ENCODE measurements around the gene KLHL10. TPM values are rescaled to one million over a fixed set of nuclear protein-coding genes. Genes with fewer than 3 reads are reported as not detected.

The KLHL10 gene
- total RNA-seq, 1 experiment from 2014 or later, result not detected

- ChIA-PET CTCF (interaction anchor here (0.5 to 4.4 kb wide), 5 partner anchors 7 to 71 kb away, joined by 3 to 45 read pairs (median 7); partner anchors contain the start of genes JUP, KLHL11 and P3H4), POLR2A (interaction anchor here (0.5 to 2.5 kb wide), 9 partner anchors 8 to 209 kb away, joined by 3 to 44 read pairs (median 4); partner anchors contain the start of genes EIF1, JUP and P3H4)
- Histone ChIP-seq H3K4me1 (peaks cover 58% of the 10 kb centered on the region), H3K4me3 (ENCODE audit: low read depth, low read length) (peak overlapping the region; percentile 34), H3K36me3 (ENCODE audit: control insufficient read depth, insufficient read depth, low read length) (no peaks in the 10 kb centered on the region), H3K27me3 (replicated peaks; ENCODE audit: control insufficient read depth, insufficient read depth, low read length) (no peaks in the 10 kb centered on the region), H3K9me3 (no peaks in the 10 kb centered on the region)
- Mint-ChIP-seq H3K36me3 (ENCODE audit: insufficient read depth, unreplicated experiment) (peaks cover 41% of the 10 kb centered on the region), H3K27me3 (ENCODE audit: insufficient read depth, unreplicated experiment) (no peaks in the 10 kb centered on the region), H3K27ac (ENCODE audit: unreplicated experiment) (peak overlapping the region; percentile 83), H3K4me1 (ENCODE audit: low read depth, unreplicated experiment) (peaks cover 52% of the 10 kb centered on the region), H3K9me3 (ENCODE audit: unreplicated experiment) (no peaks in the 10 kb centered on the region), H3K4me3 (ENCODE audit: unreplicated experiment) (peak overlapping the region; percentile 67)
- TF ChIP-seq CTCF (IDR thresholded peaks at IDR 0.05; ENCODE audit: insufficient read depth in 1 of 2, low read depth in 1 of 2, low read length in 1 of 2, severe bottlenecking in 1 of 2, unreplicated experiment in 1 of 2), result no peak
- intact Hi-C loops (cut with micrococcal nuclease; ENCODE audit: unreplicated experiment), result loop anchor here (1.0 kb wide), 2 partner anchors 7 to 8 kb away; partner anchors contain the start of gene JUP
- DNase-seq, result peak; percentile 80 to 87
- BruUV-seq (replicated peaks), result TSS peak; percentile 78
These were observed 43.7 kb upstream of the KLHL10 start for GRCh38 chr17:41793784-41794539.

- peak overlapping the region; percentile 83 for H3K27ac Mint-ChIP-seq (ENCODE audit: unreplicated experiment)
- intact Hi-C loops (cut with micrococcal nuclease; ENCODE audit: unreplicated experiment), result loop anchor here (1.0 kb wide), 1 partner anchor 8 kb away; the partner anchor contains the start of gene JUP
- H3K36me3 Mint-ChIP-seq (ENCODE audit: insufficient read depth, unreplicated experiment), result peaks cover 44% of the 10 kb centered on the region
- H3K36me3 ChIP-seq (ENCODE audit: control insufficient read depth, insufficient read depth, low read length), result no peaks in the 10 kb centered on the region
- no peaks in the 10 kb centered on the region for H3K27me3 ChIP-seq (replicated peaks; ENCODE audit: control insufficient read depth, insufficient read depth, low read length)
- H3K4me1 ChIP-seq, result peaks cover 62% of the 10 kb centered on the region
- H3K4me1 Mint-ChIP-seq (ENCODE audit: low read depth, unreplicated experiment), result peaks cover 53% of the 10 kb centered on the region
- CTCF ChIA-PET, result interaction anchor here (0.5 to 4.4 kb wide), 5 partner anchors 9 to 71 kb away, joined by 3 to 45 read pairs (median 5); partner anchors contain the start of genes JUP, KLHL11 and P3H4
- no TSS peak for BruUV-seq (replicated peaks)
- H3K4me3 ChIP-seq (ENCODE audit: low read depth, low read length), result no peak overlapping the region
- TF ChIP-seq CTCF (IDR thresholded peaks at IDR 0.05; ENCODE audit: insufficient read depth in 1 of 2, low read depth in 1 of 2, low read length in 1 of 2, severe bottlenecking in 1 of 2, unreplicated experiment in 1 of 2), result no peak
- H3K9me3 ChIP-seq, result no peaks in the 10 kb centered on the region
- no peaks in the 10 kb centered on the region for H3K9me3 Mint-ChIP-seq (ENCODE audit: unreplicated experiment)
- no peaks in the 10 kb centered on the region for H3K27me3 Mint-ChIP-seq (ENCODE audit: insufficient read depth, unreplicated experiment)
- POLR2A ChIA-PET, result interaction anchor here (0.5 to 2.5 kb wide), 6 partner anchors 9 to 208 kb away, joined by 3 to 44 read pairs (median 3); partner anchors contain the start of gene JUP
- no peak for DNase-seq
- H3K4me3 Mint-ChIP-seq (ENCODE audit: unreplicated experiment), result peak overlapping the region; percentile 67
These were observed 43.1 kb upstream of the KLHL10 start for GRCh38 chr17:41794540-41794975.

GRCh38 chr17:41796121-41796895, 41.3 kb upstream of the KLHL10 start:
- no TSS peak for BruUV-seq (replicated peaks)
- H3K36me3 Mint-ChIP-seq (ENCODE audit: insufficient read depth, unreplicated experiment), result peaks cover 54% of the 10 kb centered on the region
- peak; percentile 51 to 84 for DNase-seq
- H3K4me3 Mint-ChIP-seq (ENCODE audit: unreplicated experiment), result peak overlapping the region; percentile 16
- peaks cover 63% of the 10 kb centered on the region for H3K4me1 Mint-ChIP-seq (ENCODE audit: low read depth, unreplicated experiment)
- ChIA-PET POLR2A (interaction anchor here (1.2 kb wide), 1 partner anchor 10 kb away, joined by 13 read pairs; the partner anchor contains the start of gene JUP), CTCF (interaction anchor here (0.6 to 4.4 kb wide), 2 partner anchors 11 to 94 kb away, joined by 4 to 45 read pairs; partner anchors contain the start of gene JUP)
- no peaks in the 10 kb centered on the region for H3K9me3 Mint-ChIP-seq (ENCODE audit: unreplicated experiment)
- Histone ChIP-seq H3K9me3 (no peaks in the 10 kb centered on the region), H3K27me3 (replicated peaks; ENCODE audit: control insufficient read depth, insufficient read depth, low read length) (no peaks in the 10 kb centered on the region), H3K36me3 (ENCODE audit: control insufficient read depth, insufficient read depth, low read length) (no peaks in the 10 kb centered on the region), H3K4me1 (peaks cover 75% of the 10 kb centered on the region), H3K4me3 (ENCODE audit: low read depth, low read length) (no peak overlapping the region)
- no peaks in the 10 kb centered on the region for H3K27me3 Mint-ChIP-seq (ENCODE audit: insufficient read depth, unreplicated experiment)
- peak overlapping the region; percentile 83 for H3K27ac Mint-ChIP-seq (ENCODE audit: unreplicated experiment)
- no peak for TF ChIP-seq CTCF (IDR thresholded peaks at IDR 0.05; ENCODE audit: insufficient read depth in 1 of 2, low read depth in 1 of 2, low read length in 1 of 2, severe bottlenecking in 1 of 2, unreplicated experiment in 1 of 2)
- intact Hi-C loops (cut with micrococcal nuclease; ENCODE audit: unreplicated experiment), result no loop called here
